Inflammatory macrophage (primary cell): ENCODE results near the gene RNU1-3.

Experiments used
- DNase-seq, 2 donors: peaks; one replicate each; pipeline ENCODE4 v3.0.0-alpha.2; 2020 to 2022

Gene RNU1-3

DNA sequence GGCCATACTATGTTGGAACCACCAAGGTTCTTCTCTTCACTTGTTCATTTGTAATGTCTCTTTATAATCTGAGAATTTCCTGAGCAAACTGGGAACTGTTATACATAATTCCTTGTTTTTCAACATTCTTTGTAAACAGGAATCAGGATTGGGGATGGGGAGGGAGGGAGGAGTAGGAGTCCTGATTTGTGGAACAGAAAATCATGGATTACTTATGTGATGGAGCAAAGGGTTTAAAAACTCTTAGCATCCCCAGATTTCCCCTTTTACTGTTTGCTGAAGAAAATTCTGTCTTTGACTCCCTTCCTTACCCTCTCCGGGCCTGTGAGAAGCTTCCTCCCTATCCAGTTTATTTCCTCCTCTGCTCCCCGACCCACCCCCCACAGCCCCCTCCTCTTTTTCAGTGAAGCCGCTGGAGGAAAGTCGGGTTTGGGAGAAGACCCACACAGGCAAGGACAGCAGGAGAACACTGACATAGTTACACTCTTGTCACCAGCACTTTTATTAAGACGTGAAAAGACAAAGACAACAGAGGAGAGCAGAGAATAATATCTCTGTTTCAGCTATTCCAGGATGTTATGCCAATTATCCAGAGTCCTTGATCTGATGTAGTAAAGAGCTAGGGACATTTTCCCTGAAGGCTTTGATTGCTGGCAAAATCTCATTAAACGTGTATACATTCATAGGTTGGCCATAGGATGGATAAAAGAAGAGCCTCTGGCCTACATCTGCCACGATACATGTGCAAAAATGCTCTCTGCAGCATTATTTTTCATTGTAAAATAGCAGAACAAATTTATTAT, 48.8 kb downstream of the RNU1-3 start:
- no peak for DNase-seq

DNA sequence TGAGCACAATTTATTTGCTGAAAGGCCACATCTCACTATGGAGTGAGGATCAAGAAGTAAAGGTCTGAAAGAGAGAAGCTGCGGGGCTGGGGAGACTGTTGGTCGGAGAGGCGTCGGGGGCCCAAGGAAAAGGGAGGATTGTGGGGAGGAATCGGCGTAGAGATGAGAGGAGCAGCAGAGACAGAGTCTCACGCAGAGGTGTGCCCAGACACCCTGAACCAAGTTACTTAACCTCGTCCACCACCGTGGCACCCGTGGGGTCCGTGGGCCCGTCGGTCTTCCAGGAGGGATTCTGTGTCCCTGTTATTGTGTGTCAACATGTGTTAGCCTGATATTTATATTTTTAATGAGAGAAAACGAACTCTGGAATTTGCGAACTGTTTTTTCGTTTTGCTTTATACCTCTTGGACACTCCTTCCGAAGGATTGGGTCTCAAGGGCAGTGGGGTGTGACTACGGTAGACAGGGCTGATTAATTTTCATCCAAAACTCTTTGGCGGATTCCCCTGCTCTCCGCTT, 49.6 kb downstream of the RNU1-3 start:
- no peak for DNase-seq
